GM10266 (cell line): Measurements from ENCODE around the gene DVL2.

Experiments
- DNase-seq: peaks from one replicate; pipeline ENCODE4 v3.0.0; 2012; ENCODE audit errors: extremely low spot score
- TF ChIP-seq, protein P1 (sequence below): IDR thresholded peaks from 2 replicates; pipeline ENCODE4 v1.5.1; 2012; ENCODE audit warnings: mild to moderate bottlenecking, low read depth; ENCODE audit not compliant: control insufficient read depth, insufficient read depth; ENCODE audit errors: missing control alignments

Gene DVL2

DNA sequence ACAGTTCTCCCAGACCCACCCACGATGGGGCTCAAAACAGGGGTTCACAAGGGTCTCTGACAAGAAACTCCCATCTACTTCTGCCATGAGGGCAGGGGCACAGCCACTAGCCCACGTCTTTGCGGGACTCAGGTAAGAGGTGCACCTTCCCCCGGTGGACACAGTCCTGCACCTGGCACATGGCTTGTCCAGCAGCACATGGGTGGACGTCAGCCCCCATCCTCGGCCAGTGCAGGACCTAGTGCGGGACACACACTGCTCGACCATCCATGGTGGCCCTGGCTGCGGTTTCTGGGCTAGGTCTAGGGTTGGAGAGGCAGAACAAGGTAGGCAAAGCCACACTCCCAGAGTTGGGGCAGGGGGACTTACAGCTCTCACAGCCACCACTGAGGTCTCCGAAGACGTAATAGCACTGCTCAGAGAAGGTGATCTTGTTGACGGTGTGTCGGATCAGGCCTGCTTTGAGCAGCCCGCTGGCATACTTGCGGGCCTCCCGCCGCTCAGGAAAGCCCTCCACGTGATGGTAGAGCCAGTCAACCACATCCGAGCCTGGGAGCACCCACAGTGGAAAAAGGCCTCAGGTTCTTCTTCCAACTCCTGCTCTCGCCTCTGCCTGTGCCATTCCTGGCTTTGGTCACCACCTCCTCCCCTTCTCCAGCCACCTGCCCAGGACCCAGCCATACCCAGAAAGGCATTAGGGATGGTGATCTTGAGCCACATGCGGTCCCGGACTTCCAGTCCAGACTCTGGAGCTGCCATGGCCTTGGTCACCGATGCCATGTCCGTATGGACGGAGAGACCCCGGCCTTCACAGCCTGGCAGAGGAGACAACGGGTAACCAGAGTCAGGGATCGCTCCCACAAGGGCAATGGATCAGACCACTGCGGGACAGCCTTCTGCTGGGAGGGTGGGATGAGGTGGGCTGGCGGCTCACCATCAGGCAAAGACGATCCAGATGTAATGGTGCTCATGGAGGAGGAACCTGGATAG is 7.3 kb downstream of the DVL2 start:
- no peak for DNase-seq
- TF ChIP-seq, protein P1, sequence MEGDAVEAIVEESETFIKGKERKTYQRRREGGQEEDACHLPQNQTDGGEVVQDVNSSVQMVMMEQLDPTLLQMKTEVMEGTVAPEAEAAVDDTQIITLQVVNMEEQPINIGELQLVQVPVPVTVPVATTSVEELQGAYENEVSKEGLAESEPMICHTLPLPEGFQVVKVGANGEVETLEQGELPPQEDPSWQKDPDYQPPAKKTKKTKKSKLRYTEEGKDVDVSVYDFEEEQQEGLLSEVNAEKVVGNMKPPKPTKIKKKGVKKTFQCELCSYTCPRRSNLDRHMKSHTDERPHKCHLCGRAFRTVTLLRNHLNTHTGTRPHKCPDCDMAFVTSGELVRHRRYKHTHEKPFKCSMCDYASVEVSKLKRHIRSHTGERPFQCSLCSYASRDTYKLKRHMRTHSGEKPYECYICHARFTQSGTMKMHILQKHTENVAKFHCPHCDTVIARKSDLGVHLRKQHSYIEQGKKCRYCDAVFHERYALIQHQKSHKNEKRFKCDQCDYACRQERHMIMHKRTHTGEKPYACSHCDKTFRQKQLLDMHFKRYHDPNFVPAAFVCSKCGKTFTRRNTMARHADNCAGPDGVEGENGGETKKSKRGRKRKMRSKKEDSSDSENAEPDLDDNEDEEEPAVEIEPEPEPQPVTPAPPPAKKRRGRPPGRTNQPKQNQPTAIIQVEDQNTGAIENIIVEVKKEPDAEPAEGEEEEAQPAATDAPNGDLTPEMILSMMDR = no peak

DNA sequence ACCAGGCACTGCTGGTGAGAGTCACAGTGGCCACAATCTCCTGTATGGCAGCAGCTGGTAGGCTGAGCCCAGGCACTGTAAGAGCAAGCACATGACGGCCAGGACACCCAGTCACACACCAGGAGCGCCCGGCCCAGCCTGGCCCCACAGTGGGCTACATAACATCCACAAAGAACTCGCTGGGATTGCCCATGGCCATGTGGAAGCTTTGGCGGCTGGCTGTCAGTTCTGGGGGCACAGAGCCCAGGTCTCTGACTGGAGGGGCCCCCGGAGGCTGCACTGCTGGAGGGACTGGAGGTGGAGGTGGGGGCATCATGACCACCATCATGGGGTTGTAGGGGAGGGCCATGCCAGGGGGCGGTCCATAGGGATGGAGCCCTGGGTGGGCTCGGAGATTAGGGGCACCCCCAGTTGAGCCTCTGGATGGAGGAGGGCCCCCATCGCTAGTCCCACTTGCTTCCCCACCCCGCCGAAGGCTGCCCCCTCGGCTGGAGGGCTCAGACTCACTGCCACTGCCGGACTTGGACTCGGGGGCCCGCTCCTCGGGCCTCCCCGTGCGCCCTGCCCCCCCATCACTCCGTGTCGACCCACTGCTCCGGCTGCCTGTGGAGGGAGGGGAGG is 8.5 kb downstream of the DVL2 start:
- TF ChIP-seq, protein P1 = no peak
- no peak for DNase-seq

DNA sequence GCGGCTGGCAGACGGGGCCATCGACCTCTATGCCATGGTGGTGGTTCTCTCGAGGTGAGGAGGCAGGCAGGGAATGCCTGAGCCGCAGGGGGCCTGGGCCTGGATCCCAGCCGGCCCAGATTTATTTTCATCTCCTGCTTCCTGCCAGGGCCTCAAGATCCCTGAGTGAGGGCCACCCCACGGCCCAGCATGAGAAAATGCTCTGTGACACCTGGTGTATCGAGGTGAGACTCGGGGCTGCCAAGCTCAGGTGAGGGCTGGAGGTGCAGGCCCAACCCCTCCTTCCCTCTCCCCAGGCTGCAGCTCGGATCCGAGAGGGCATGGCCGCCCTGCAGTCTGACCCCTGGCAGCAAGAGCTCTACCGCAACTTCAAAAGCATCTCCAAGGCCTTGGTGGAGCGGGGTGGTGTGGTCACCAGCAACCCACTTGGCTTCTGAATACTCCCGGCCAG is 9.6 kb downstream of the DVL2 start:
- TF ChIP-seq, protein P1 = no peak
- no peak for DNase-seq

DNA sequence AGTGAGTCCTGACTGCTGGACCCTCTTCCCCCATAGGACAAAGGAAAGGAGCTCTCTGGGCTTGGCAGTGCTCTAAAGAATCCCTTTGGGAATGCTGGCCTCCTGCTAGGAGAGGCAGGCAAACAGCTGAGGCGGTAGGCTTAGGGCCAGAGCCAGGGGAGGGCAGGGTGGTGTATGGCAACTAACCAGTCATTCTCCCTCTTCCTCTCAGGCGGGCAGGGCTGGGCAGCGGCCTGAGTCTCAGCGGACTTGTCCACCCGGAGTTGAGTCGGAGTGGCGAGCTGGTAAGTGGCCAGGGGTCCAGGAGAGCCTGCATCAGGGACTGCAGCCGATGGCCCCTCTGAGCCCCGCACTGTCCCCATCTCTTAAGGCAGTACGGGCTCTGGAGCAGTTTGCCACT is 10.2 kb downstream of the DVL2 start:
- no peak for DNase-seq
- TF ChIP-seq, protein P1 = no peak

DNA sequence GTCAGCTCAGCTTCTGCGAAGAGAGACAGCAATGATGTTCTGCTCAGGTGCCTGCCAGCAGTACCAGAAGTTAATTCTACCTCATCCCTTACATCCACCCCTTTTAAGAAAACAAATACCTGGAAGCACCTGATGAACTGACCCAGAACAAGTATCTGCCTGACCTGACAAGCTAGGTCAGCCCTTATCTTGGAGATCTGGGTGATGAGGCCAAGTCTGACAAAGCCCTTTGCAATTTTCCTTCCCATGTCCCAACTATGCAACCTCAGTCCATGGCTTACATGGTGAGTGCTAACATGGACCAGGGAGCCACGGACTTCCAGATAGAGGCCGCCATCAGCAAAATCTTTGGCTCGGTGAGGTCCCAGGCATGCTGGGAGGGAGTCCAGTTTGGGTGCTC is 10.9 kb downstream of the DVL2 start:
- TF ChIP-seq, protein P1 = no peak
- DNase-seq = no peak

DNA sequence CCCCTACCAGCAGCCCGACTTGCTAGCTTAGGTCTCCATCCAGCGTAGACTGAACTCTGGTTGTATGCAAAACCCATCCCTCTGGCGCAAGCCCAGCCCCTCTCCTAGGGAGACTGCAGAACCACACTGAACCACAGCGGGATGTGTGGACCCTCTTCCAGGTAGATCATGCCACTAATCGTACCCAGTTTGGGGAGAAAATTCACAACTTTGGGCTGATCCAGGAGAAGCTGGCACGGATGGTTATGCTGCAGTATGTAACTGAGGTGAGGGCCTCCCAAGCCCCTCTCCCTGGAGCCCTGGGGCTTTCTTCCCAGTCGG is 11.4 kb downstream of the DVL2 start:
- no peak for DNase-seq
- TF ChIP-seq, protein P1 = no peak
